GM18858 (cell line): ENCODE data around the gene DMXL1.

ENCODE experiments used
- ATAC-seq: cut with Tn5 transposase; IDR thresholded peaks from one replicate; pipeline ENCODE4 v1.9.1; 2021; ENCODE audit not compliant: unreplicated experiment

The DMXL1 gene

DNA sequence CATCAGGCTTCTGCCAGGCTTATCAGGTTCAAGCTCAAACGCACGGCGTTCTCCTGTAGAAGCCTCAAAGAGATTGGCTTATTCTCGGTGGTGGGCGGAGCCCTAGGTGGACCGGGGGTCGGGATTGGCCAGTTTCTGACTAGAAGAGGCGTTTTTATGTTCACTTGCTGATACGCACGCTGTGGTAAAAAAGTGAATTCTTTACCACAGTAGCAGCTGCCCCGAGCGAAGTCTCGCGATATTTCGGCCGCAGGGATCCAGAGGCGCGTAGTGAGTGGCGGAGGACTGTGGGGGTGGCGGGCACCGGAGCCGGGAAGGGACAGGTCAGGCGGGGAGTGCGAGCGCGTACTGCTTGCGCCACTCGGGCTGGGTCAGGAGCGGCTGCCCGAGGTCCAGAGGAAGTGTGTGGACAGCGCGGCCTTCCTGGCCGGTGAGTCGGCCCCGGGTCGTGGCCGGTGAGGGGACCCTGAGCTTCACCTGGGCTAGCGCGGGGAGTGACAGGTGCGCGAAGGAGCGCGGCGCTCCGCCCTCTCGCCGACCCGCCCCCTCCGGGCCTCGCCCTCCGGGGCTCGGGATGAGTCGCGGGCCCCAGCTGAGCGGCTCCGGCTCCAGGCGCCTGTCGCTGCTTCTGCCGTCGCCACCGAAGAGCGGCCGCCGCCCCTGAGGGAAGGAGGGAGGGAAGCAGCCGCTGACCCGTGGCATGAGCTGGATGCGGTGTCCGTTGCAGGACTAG is at the start of gene DMXL1:
TSS of gene DMXL1 (plus strand) at position 260 of the 733 bp plus-strand sequence. CDS start 483 bp downstream, outside the sequence.
- ATAC-seq, result peak; percentile 73

- ATAC-seq, result no peak
Measured at GRCh38 chr5:119021149-119021732, 49.6 kb upstream of the DMXL1 start.

GRCh38 chr5:119022017-119022745 is 48.7 kb upstream of the DMXL1 start:
- peak; percentile 75 for ATAC-seq

- ATAC-seq, result no peak
Measured at GRCh38 chr5:119022773-119023172, 48.1 kb upstream of the DMXL1 start.

GRCh38 chr5:119028575-119028974 is 42.3 kb upstream of the DMXL1 start:
- no peak for ATAC-seq

DNA sequence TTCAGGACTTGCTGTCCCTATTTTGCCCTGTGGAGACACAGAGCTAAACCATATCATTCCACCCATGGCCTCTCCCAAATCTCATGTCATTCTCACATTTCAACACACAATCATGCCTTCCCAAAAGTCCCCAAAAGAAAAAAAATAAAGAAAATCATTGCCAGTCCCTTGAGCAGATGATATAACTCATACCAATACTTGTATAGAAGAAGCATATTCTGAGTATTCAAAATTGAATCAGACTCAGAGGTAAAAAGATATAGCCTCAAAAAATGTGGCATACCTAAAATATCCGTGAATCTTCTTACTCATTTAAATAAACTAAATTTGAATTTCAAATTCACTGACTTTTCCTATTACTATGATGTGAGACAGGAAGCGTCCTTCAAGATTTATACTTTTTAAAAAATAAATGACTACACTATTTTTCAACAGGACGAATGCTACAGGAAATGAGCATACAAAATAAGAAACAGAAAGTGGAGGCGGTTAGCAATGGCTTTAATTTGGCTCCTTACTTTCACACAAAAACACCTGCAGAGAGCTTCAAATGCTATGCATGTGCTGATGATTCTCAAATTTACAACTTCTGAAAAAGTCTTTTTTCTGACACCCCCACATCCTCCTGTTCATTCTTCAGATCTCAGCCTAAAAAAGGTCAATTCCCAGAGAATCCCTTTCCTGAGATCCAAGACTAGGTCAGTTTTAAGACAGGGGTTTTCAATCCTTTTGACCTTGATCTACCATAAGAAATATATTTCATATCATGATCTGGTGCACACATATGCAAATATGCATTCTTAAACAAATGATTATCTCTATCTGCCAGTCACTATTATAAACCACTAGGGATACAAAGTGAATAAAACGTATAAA is 39.6 kb upstream of the DMXL1 start:
- ATAC-seq, result peak; percentile 64

DNA sequence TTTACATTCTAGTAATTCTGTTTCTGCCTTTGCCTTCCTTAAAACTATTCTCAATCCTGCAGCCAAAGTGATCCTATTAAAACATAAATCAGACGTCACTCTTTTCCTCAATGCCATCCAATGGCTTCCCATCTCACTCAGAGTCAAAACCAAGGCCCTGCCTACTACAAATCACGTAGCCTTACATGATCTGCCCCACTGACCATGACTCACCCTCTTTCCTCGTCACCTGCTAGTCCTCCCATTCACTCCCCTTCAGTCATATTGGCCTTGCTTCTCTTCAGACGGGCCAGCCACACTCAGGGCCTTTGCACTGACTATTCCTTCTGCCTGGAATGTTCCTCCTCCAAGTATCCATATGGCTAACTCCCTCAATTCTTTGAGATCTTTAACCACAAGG is 39.0 kb upstream of the DMXL1 start:
- ATAC-seq, result peak; percentile 40

GRCh38 chr5:119032656-119033055 is 38.2 kb upstream of the DMXL1 start:
- peak; percentile 15 for ATAC-seq

- ATAC-seq, result no peak
Measured at GRCh38 chr5:119033135-119033534, 37.8 kb upstream of the DMXL1 start.

DNA sequence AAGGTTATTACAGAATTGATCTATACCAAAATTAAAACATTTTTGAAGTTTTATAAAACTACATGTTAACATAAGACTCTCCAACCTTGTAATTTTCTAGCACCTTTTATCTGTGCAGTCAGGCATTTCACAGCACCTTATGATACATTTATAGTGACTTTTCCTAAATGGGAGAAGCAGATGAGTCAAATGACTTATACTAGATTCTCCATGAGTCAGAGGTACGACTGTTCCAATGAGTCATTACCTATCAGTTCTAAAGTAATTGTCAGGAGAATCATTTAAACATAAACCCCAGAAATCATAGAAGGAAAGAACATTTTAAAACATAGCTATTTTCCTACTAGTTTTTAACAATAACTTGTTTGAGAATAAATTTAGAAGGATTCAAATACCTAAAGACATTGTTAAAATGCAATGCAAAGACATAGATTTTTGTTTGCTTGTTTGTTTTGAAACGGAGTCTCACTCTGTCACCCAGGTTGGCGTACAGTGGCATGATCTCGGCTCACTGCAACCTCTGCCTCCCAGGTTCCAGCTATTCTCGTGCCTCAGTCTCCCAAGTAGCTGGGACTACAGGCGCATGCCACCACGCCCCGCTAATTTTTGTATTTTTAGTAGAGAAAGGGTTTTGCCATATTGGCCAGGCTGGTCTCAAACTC is 34.7 kb upstream of the DMXL1 start:
- no peak for ATAC-seq

- ATAC-seq, result no peak
Measured at GRCh38 chr5:119037496-119038215, 33.2 kb upstream of the DMXL1 start.

GRCh38 chr5:119048246-119048645 is 22.6 kb upstream of the DMXL1 start:
- ATAC-seq, result no peak

DNA sequence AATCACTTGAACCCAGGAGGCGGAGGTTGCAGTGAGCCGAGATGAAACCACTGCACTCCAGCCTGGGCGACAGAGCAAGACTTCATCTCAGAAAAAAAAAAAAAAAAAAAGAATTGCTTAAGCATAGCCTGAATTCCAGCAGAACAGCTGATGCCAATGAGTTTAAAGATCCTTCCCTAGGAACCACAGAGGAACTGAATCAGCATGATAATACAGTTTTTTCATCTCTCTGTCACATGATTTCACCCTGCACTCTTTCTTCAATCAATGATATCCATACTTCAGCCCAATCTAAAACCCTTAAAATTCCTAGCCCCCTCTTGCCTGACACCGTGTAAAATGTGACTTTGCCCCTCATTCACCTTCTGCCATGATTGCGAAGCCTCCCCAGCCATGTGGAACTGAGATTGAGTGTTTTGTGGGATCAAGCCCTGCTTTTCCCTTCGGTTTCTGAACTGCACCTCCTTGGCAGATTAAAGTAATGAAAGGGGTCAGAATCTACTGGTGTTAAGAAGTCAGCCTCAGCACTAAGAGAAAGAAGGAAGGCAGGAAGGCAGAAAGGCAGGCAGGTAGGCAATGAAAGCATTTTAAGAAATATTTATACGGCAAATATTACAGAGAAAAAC is 20.9 kb upstream of the DMXL1 start:
- ATAC-seq, result no peak

GRCh38 chr5:119054101-119054500 is 16.8 kb upstream of the DMXL1 start:
- ATAC-seq, result no peak

DNA sequence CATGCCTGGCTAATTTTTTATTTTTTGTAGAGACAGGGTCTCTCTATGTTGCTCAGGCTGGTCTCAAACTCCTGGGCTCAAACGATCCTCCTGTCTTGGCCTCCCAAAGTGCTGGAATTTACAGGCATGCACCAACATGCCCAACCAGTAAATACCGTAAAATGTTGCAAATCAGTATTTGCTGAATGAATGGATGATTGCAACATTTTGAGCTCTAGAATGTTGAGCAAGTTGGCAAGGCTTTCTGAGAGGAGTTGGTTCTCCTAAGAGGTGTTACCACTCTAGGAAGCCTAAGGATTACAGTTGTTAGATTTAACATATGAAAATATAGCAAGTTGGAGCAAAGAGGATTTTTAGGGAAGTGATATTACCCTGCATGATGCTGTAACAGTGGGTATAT is 15.6 kb upstream of the DMXL1 start:
- ATAC-seq, result no peak

- no peak for ATAC-seq
Measured at GRCh38 chr5:119058979-119059529, 11.8 kb upstream of the DMXL1 start.

GRCh38 chr5:119059740-119060255 is 11.1 kb upstream of the DMXL1 start:
- peak; percentile 30 for ATAC-seq

- ATAC-seq, result peak; percentile 86
Measured at GRCh38 chr5:119063579-119064379, 7.1 kb upstream of the DMXL1 start.
